HepG2 (cell line): ENCODE measurements around the gene RAPGEF2. TPM values are rescaled to one million over a fixed set of nuclear protein-coding genes. Genes with fewer than 3 reads are reported as not detected.

Source experiments
- ARHGAP35 ChIP-seq: sonication (generic); formaldehyde crosslinking; IDR thresholded peaks from 2 replicates; pipeline ENCODE4 v1.9.0; 2022; ENCODE audit warnings: mild to moderate bottlenecking, inconsistent platforms, moderate library complexity, missing genetic modification reagents, borderline replicate concordance
- ATF1 ChIP-seq: IDR thresholded peaks from 2 replicates; pipeline ENCODE4 v1.6.1; 2016; ENCODE audit warnings: mild to moderate bottlenecking, control low read depth
- BHLHE40 ChIP-seq: IDR thresholded peaks from 2 replicates; pipeline ENCODE4 v1.6.1; 2011; ENCODE audit warnings: low read length, improper control_type of control experiment
- CC2D1A ChIP-seq: sonication (generic); formaldehyde crosslinking; IDR thresholded peaks from 2 replicates; pipeline ENCODE4 v1.8.1; 2023; ENCODE audit warnings: mild to moderate bottlenecking, missing genetic modification reagents
- HMGXB4 ChIP-seq, 2 experiments: sonication (generic) in 1 of 2; formaldehyde crosslinking in 1 of 2; IDR thresholded peaks; 2 replicates each; pipeline versions ENCODE4 v1.4.0 to v1.6.1; 2018 to 2020; ENCODE audit warnings: missing genetic modification reagents in 2 of 2, borderline replicate concordance in 1 of 2, low read depth in 1 of 2, mild to moderate bottlenecking in 1 of 2, missing biosample characterization in 1 of 2
- HOXA9 ChIP-seq: sonication (generic); formaldehyde crosslinking; IDR thresholded peaks from 2 replicates; pipeline ENCODE4 v1.8.1; 2022; ENCODE audit warnings: missing genetic modification reagents, mild to moderate bottlenecking, moderate library complexity, borderline replicate concordance
- KDM4B ChIP-seq: sonication (generic); formaldehyde crosslinking; IDR thresholded peaks from 2 replicates; pipeline ENCODE4 v1.4.0; 2020; ENCODE audit warnings: missing genetic modification reagents
- MTERF4 ChIP-seq: sonication (generic); formaldehyde crosslinking; IDR thresholded peaks from 2 replicates; pipeline ENCODE4 v1.8.0; 2023; ENCODE audit warnings: mild to moderate bottlenecking, missing genetic modification reagents
- RELA ChIP-seq: sonication (generic); formaldehyde crosslinking; IDR thresholded peaks from 2 replicates; pipeline ENCODE4 v1.4.0; 2020; ENCODE audit warnings: missing genetic modification reagents
- SKI ChIP-seq: fragments of 450-650 bp; IDR thresholded peaks from one replicate; pipeline ENCODE4 v1.6.1; 2018; ENCODE audit warnings: mild to moderate bottlenecking; ENCODE audit not compliant: partially characterized antibody
- TARDBP ChIP-seq: sonication (generic); formaldehyde crosslinking; IDR thresholded peaks from 2 replicates; pipeline ENCODE4 v1.8.0; 2022; ENCODE audit warnings: mild to moderate bottlenecking, missing genetic modification reagents
- TMF1 ChIP-seq: sonication (generic); formaldehyde crosslinking; IDR thresholded peaks from 2 replicates; pipeline ENCODE4 v1.8.1; 2022; ENCODE audit warnings: low read depth, missing genetic modification reagents
- ZBTB44 ChIP-seq: sonication (generic); formaldehyde crosslinking; IDR thresholded peaks from 2 replicates; pipeline ENCODE4 v1.4.0; 2020; ENCODE audit warnings: missing genetic modification reagents
- ZMAT3 ChIP-seq: sonication (generic); formaldehyde crosslinking; conservative IDR thresholded peaks from 2 replicates; pipeline ENCODE4 v1.7.0; 2021; ENCODE audit warnings: missing genetic modification reagents
- ZNF383 ChIP-seq: sonication (generic); formaldehyde crosslinking; IDR thresholded peaks from 2 replicates; pipeline ENCODE4 v1.4.0; 2020; ENCODE audit warnings: missing genetic modification reagents, mild to moderate bottlenecking, borderline replicate concordance
- ZNF83 ChIP-seq: sonication (generic); formaldehyde crosslinking; IDR thresholded peaks from 2 replicates; pipeline ENCODE4 v1.4.0; 2020; ENCODE audit warnings: missing genetic modification reagents, mild to moderate bottlenecking, borderline replicate concordance
- polyA plus RNA-seq, 8 experiments: library from polyadenylated mRNA; depleted of rRNA in 3 of 8; stranded (reverse) in 7 of 8; unstranded in 1 of 8; fragments of >200 nt; fragmentation: Illumina TruSeq in 4 of 8; extraction: Trizol in 4 of 8; gene quantifications; 2 replicates each; pipeline versions ENCODE4 v1.2.1 to v1.2.3, GENCODE V29; 2011 to 2016; ENCODE audit warnings: low read depth in 4 of 8, missing spikeins in 1 of 8, mixed read lengths in 1 of 8; ENCODE audit not compliant: insufficient read depth in 1 of 8
- total RNA-seq, 5 experiments: library from RNA; depleted of rRNA; stranded (reverse); fragments of >200 nt; fragmentation: Illumina TruSeq; extraction: Trizol; gene quantifications; 2 replicates each; pipeline ENCODE4 v1.2.3, GENCODE V29; 2016; ENCODE audit warnings: low read depth in 1 of 5
- TF ChIP-seq, protein P1 (sequence below): sonication (generic); formaldehyde crosslinking; IDR thresholded peaks from 2 replicates; pipeline ENCODE4 v1.4.0; 2020; ENCODE audit warnings: missing genetic modification reagents, borderline replicate concordance
- TF ChIP-seq, protein P2 (sequence below): sonication (generic); formaldehyde crosslinking; IDR thresholded peaks from 2 replicates; pipeline ENCODE4 v1.4.0; 2020; ENCODE audit warnings: missing genetic modification reagents

RAPGEF2 gene
- total and polyA plus RNA-seq, 2 of the 13 experiments (the other 11 are each of a cell fraction or from before 2014, with no cell fraction given) = 19.2 to 23.0 TPM

- TF ChIP-seq, protein P1, sequence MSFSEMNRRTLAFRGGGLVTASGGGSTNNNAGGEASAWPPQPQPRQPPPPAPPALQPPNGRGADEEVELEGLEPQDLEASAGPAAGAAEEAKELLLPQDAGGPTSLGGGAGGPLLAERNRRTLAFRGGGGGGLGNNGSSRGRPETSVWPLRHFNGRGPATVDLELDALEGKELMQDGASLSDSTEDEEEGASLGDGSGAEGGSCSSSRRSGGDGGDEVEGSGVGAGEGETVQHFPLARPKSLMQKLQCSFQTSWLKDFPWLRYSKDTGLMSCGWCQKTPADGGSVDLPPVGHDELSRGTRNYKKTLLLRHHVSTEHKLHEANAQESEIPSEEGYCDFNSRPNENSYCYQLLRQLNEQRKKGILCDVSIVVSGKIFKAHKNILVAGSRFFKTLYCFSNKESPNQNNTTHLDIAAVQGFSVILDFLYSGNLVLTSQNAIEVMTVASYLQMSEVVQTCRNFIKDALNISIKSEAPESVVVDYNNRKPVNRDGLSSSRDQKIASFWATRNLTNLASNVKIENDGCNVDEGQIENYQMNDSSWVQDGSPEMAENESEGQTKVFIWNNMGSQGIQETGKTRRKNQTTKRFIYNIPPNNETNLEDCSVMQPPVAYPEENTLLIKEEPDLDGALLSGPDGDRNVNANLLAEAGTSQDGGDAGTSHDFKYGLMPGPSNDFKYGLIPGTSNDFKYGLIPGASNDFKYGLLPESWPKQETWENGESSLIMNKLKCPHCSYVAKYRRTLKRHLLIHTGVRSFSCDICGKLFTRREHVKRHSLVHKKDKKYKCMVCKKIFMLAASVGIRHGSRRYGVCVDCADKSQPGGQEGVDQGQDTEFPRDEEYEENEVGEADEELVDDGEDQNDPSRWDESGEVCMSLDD = peak; percentile 38; the same call in 1 of the 2 replicates
- TF ChIP-seq ZNF83 (CRISPR knock-in tag) (no peak), ZNF383 (CRISPR knock-in tag) (no peak), TMF1 (CRISPR knock-in tag) (no peak), CC2D1A (CRISPR knock-in tag) (no peak), HOXA9 (CRISPR knock-in tag) (no peak), ZMAT3 (0 out of 2 replicates have a peak, but pooled peaks have one; percentile 38), ZBTB44 (CRISPR knock-in tag) (no peak), ATF1 (no peak), TARDBP (CRISPR knock-in tag) (no peak), MTERF4 (CRISPR knock-in tag) (0 out of 2 replicates have a peak, but pooled peaks have one; percentile 82), BHLHE40 (no peak), RELA (CRISPR knock-in tag) (no peak), HMGXB4 (CRISPR knock-in tag; IDR thresholded peaks at IDR 0.05; ENCODE audit: borderline replicate concordance in 1 of 2, low read depth in 1 of 2) (peak in 1 of 2 experiments; percentile 50; a peak in 2 of 4 replicates), ARHGAP35 (0 out of 2 replicates have a peak, but pooled peaks have one; percentile 24), SKI (peak; percentile 83), KDM4B (CRISPR knock-in tag) (no peak)
- TF ChIP-seq, protein P2, sequence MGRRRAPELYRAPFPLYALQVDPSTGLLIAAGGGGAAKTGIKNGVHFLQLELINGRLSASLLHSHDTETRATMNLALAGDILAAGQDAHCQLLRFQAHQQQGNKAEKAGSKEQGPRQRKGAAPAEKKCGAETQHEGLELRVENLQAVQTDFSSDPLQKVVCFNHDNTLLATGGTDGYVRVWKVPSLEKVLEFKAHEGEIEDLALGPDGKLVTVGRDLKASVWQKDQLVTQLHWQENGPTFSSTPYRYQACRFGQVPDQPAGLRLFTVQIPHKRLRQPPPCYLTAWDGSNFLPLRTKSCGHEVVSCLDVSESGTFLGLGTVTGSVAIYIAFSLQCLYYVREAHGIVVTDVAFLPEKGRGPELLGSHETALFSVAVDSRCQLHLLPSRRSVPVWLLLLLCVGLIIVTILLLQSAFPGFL (CRISPR knock-in tag) = no peak
Measured at GRCh38 chr4:159102622-159103383, at the start of gene RAPGEF2 (continued).
